ENCODE data around the gene PDIK1L. TPM values are rescaled to one million over a fixed set of nuclear protein-coding genes. Genes with fewer than 3 reads are reported as not detected.

PDIK1L gene
- total and polyA plus RNA-seq, 7 donors, result 4.2 to 15.7 (median 5.0) TPM

DNA sequence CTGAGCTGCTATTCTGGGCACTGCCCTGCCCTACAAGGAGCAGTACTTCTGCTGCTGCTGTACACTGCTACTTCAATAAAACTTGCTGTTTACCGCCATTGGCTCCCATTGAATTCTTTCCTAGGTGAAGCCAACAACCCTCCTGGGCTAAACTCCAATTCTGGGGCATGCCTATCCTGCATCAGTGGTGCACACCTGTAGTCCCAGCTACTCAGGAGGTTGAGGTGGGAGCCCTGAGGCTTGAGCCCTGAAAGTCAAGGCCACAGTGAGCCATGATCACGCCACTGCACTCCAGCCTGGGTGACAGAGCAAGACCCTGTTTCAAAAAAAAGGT lies 21.2 kb downstream of the PDIK1L start:
- intact Hi-C loops (cut with DNase I), result no loop called here
- DNase-seq, result no peak
- Histone ChIP-seq H3K27me3 (no peaks in the 10 kb centered on the region), H3K27ac (no peak overlapping the region), H3K4me3 (no peak overlapping the region), H3K4me1 (peaks cover 0 to 6% (median under 1%) of the 10 kb centered on the region in 4 donors), H3K36me3 (no peaks in the 10 kb centered on the region), H3K9me3 (no peaks in the 10 kb centered on the region)
- 81 to 90% methylated on average over 2 of the region's 2 CpGs for WGBS, 2 donors
- TF ChIP-seq POLR2AphosphoS5 (IDR thresholded peaks at IDR 0.05), result no peak
- no peak for TF ChIP-seq EP300 (IDR thresholded peaks at IDR 0.05)
- TF ChIP-seq POLR2A (IDR thresholded peaks at IDR 0.05), result no peak
- TF ChIP-seq, protein P1, sequence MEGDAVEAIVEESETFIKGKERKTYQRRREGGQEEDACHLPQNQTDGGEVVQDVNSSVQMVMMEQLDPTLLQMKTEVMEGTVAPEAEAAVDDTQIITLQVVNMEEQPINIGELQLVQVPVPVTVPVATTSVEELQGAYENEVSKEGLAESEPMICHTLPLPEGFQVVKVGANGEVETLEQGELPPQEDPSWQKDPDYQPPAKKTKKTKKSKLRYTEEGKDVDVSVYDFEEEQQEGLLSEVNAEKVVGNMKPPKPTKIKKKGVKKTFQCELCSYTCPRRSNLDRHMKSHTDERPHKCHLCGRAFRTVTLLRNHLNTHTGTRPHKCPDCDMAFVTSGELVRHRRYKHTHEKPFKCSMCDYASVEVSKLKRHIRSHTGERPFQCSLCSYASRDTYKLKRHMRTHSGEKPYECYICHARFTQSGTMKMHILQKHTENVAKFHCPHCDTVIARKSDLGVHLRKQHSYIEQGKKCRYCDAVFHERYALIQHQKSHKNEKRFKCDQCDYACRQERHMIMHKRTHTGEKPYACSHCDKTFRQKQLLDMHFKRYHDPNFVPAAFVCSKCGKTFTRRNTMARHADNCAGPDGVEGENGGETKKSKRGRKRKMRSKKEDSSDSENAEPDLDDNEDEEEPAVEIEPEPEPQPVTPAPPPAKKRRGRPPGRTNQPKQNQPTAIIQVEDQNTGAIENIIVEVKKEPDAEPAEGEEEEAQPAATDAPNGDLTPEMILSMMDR (IDR thresholded peaks at IDR 0.05), result no peak

DNA sequence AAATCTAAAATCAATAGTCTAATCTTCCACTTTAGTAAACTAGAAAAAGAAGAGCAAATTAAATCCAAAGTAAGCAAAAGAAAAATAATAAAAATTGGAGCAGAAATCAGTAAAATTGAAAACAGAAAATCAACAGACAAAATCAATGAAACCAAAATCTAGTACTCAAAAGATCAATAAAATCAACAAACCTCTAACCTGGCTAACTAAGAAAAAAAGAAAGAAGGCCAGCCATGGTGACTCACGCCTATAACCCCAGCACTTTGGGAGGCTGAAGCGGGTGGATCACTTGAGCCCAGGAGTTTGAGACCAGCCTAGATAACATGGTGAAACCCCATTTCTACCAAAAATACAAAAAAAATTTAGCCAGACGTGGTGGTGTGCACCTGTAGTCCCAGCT lies 22.8 kb downstream of the PDIK1L start:
- H3K9me3 ChIP-seq, result no peaks in the 10 kb centered on the region
- TF ChIP-seq POLR2A (IDR thresholded peaks at IDR 0.05) (no peak), EP300 (IDR thresholded peaks at IDR 0.05) (no peak), POLR2AphosphoS5 (IDR thresholded peaks at IDR 0.05) (no peak)
- TF ChIP-seq, protein P1 (IDR thresholded peaks at IDR 0.05), result no peak
- no peaks in the 10 kb centered on the region for H3K4me1 ChIP-seq
- DNase-seq, result no peak
- H3K36me3 ChIP-seq, result no peaks in the 10 kb centered on the region
- no peaks in the 10 kb centered on the region for H3K27me3 ChIP-seq
- H3K27ac ChIP-seq, result no peak overlapping the region
- H3K4me3 ChIP-seq, result no peak overlapping the region
- 87 to 94% methylated on average over 3 of the region's 3 CpGs for WGBS, 2 donors
- intact Hi-C loops (cut with DNase I), result no loop called here

DNA sequence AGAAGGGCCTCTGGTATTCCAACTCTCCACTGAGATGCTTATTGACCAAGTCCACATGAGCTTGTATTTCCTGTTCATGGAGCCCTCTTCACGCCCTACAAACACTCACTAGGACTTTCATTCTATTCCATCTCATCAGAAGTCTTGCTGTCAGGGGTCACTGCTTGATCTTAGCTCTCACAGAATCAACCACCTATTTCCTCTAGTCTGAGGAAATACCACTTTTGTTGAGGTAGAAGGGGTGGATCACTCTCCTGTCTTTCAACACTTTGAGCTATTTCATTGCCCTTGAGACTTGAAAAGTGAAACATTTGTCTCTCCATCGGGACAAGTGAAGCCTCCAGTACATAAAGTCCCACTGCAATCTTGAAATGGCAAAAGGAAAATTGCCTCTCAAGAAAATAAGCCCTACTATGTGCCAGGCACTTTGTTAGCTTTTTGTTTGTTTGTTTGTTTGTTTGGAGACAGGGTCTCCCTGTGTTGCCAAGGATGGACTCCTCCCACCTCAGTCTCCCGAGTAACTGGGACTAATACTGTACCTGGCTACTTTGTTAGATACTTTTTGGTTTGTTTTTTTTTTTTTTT lies 27.4 kb downstream of the PDIK1L start:
- Histone ChIP-seq H3K9me3 (no peaks in the 10 kb centered on the region), H3K4me1 (no peaks in the 10 kb centered on the region), H3K36me3 (no peaks in the 10 kb centered on the region), H3K27ac (no peak overlapping the region), H3K27me3 (no peaks in the 10 kb centered on the region), H3K4me3 (no peak overlapping the region)
- 67 to 72% methylated on average over 3 of the region's 3 CpGs for WGBS, 2 donors
- no peak for TF ChIP-seq POLR2AphosphoS5 (IDR thresholded peaks at IDR 0.05)
- no peak for TF ChIP-seq EP300 (IDR thresholded peaks at IDR 0.05)
- no peak for TF ChIP-seq POLR2A (IDR thresholded peaks at IDR 0.05)
- TF ChIP-seq, protein P1 (IDR thresholded peaks at IDR 0.05), result no peak
- DNase-seq, result no peak
- intact Hi-C loops (cut with DNase I), result no loop called here

- 85 to 88% methylated on average over 8 of the region's 8 CpGs for WGBS, 2 donors
- intact Hi-C loops (cut with DNase I), result no loop called here
- Histone ChIP-seq H3K27ac (no peak overlapping the region), H3K4me3 (no peak overlapping the region), H3K27me3 (no peaks in the 10 kb centered on the region), H3K9me3 (no peaks in the 10 kb centered on the region), H3K36me3 (no peaks in the 10 kb centered on the region), H3K4me1 (peaks cover 0 to 5% (median 0%) of the 10 kb centered on the region in 4 donors)
- no peak for DNase-seq
- TF ChIP-seq POLR2A (IDR thresholded peaks at IDR 0.05) (no peak), EP300 (IDR thresholded peaks at IDR 0.05) (no peak), POLR2AphosphoS5 (IDR thresholded peaks at IDR 0.05) (no peak)
- TF ChIP-seq, protein P1 (IDR thresholded peaks at IDR 0.05), result no peak
Observed at GRCh38 chr1:26142159-26142558, 30.5 kb downstream of the PDIK1L start.
